BJ (cell line): ENCODE results near the gene SLC22A3. TPM values are rescaled to one million over a fixed set of nuclear protein-coding genes. Genes with fewer than 3 reads are reported as not detected.

Experiments used
- CTCF ChIA-PET: fragments of 350-600 bp; formaldehyde crosslinking; extraction: SDS; loops from one replicate; lab custom pipeline; 2021; ENCODE audit warnings: antibody characterized with exemption, inconsistent platforms; lab: Yijun Ruan, JAX
- POLR2A ChIA-PET: fragments of 300-600 bp; sonication (Branson Sonifier 250); formaldehyde crosslinking; extraction: SDS; loops from one replicate; lab custom pipeline; 2021; ENCODE audit warnings: antibody characterized with exemption; lab: Charles Lee
- DNase-seq: peaks from one replicate; pipeline ENCODE4 v3.0.0-alpha.2; 2011; ENCODE audit warnings: low read depth
- H3K27me3 ChIP-seq: 2 replicates; pipeline ENCODE4 v1.6.0; 2011; ENCODE audit warnings: low read length; ENCODE audit not compliant: control insufficient read depth, insufficient read depth
- H3K36me3 ChIP-seq: 2 replicates; pipeline ENCODE4 v1.5.1; 2011; ENCODE audit warnings: low read length; ENCODE audit not compliant: control insufficient read depth, insufficient read depth
- H3K4me3 ChIP-seq: 2 replicates; pipeline ENCODE4 v1.5.1; 2011; ENCODE audit warnings: low read depth, mild to moderate bottlenecking, control low read depth, low read length
- CTCF ChIP-seq: IDR thresholded peaks from 2 replicates; pipeline ENCODE4 v1.5.1; 2011; ENCODE audit warnings: low read depth, mild to moderate bottlenecking, control low read depth, inconsistent platforms, low read length, moderate library complexity; ENCODE audit not compliant: insufficient read depth
- polyA plus RNA-seq: library from polyadenylated mRNA; depleted of rRNA; stranded (reverse); fragments of >200 nt; gene quantifications from 2 replicates; pipeline ENCODE4 v1.2.3, GENCODE V29; 2011

The SLC22A3 gene
- polyA plus RNA-seq, 1 experiment: not detected

- Histone ChIP-seq H3K4me3 (no peak overlapping the region), H3K36me3 (no peaks in the 10 kb centered on the region), H3K27me3 (no peaks in the 10 kb centered on the region)
- no peak for DNase-seq
- ChIA-PET CTCF (no interaction called here), POLR2A (no interaction called here)
- no peak for TF ChIP-seq CTCF
Observed at GRCh38 chr6:160374836-160375560, 26.8 kb downstream of the SLC22A3 start.

- ChIA-PET CTCF (no interaction called here), POLR2A (no interaction called here)
- no peak for DNase-seq
- Histone ChIP-seq H3K27me3 (no peaks in the 10 kb centered on the region), H3K4me3 (no peak overlapping the region), H3K36me3 (no peaks in the 10 kb centered on the region)
- TF ChIP-seq CTCF: no peak
Observed at GRCh38 chr6:160375561-160375949, 27.4 kb downstream of the SLC22A3 start.

GRCh38 chr6:160376445-160376844 lies 28.3 kb downstream of the SLC22A3 start:
- Histone ChIP-seq H3K4me3 (no peak overlapping the region), H3K27me3 (no peaks in the 10 kb centered on the region), H3K36me3 (no peaks in the 10 kb centered on the region)
- no peak for DNase-seq
- CTCF ChIA-PET: interaction anchor here (1.2 kb wide), 1 partner anchor 79 kb away, joined by 4 read pairs; no protein-coding TSS in a partner anchor
- no peak for TF ChIP-seq CTCF
- POLR2A ChIA-PET: no interaction called here

GRCh38 chr6:160378218-160378617 lies 30.0 kb downstream of the SLC22A3 start:
- POLR2A ChIA-PET: no interaction called here
- CTCF ChIA-PET: no interaction called here

GRCh38 chr6:160378882-160379281 lies 30.7 kb downstream of the SLC22A3 start:
- H3K36me3 ChIP-seq: no peaks in the 10 kb centered on the region
- DNase-seq: no peak
- ChIA-PET CTCF (no interaction called here), POLR2A (no interaction called here)
- no peak overlapping the region for H3K4me3 ChIP-seq
- H3K27me3 ChIP-seq: no peaks in the 10 kb centered on the region
- no peak for TF ChIP-seq CTCF

More at GRCh38 chr6:160378218-160378617, 30.0 kb downstream of the SLC22A3 start:
- DNase-seq: no peak
- no peaks in the 10 kb centered on the region for H3K36me3 ChIP-seq
- H3K4me3 ChIP-seq: no peak overlapping the region
- TF ChIP-seq CTCF: no peak
- no peaks in the 10 kb centered on the region for H3K27me3 ChIP-seq
